ENCODE results near the gene FOXD4L1.
"Not testable (repeated sequence)": the region's sequence is repeated elsewhere in the genome, so short reads cannot be mapped to it uniquely, and the experiment has no call there.

Gene FOXD4L1

DNA sequence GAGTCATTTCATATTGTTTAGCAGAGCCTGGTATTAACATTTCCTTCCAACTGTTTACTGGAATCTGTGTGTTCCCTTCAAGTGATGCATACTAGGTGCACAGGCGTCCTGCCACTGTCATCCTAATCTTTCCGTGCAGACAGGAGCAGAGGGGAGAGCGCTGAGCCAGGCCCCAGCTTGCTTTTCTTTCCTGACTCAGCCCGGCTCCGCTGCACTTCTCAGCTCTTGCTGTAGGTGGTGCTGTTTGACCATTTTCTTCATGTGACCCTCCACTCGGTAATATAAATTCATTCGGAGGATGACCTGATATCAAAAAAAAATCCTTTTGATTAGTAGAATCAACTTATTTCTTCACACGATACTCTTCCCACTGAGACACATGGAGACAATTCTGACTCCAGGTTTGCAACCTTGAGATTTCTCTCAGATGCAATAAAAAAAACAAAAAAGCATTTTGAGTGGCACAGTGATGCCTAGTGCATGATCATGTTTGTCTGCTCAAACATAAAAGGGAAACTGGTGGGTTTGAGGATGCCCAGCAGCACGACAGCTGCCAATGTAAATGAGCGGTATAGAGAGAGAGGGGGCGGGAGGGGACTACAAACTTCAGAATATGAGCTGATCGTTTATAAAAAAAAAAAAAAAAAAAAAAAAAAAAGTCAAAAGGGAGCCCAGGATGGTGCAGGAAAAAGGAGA lies 29.0 kb downstream of the FOXD4L1 start:
- DNase-seq: not testable (repeated sequence)

DNA sequence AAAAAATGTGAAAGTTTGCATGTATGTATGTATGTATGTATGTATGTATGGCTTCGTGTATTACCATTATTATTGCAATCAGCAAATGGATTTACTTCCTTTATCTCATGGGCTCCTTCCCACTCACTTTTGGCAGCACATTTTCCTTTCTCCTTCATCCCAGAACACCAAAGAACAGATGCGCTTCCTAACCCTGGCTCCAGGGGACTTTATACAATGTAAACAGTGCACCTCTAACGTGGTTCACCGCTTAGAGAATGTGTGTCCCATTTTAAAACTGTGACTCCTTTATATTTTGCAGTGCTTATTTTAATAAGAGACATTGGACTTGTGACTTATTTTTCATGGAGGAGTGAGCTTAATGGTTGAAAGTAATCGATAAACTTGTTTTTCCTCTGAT lies 29.7 kb downstream of the FOXD4L1 start:
- not testable (repeated sequence) for DNase-seq

DNA sequence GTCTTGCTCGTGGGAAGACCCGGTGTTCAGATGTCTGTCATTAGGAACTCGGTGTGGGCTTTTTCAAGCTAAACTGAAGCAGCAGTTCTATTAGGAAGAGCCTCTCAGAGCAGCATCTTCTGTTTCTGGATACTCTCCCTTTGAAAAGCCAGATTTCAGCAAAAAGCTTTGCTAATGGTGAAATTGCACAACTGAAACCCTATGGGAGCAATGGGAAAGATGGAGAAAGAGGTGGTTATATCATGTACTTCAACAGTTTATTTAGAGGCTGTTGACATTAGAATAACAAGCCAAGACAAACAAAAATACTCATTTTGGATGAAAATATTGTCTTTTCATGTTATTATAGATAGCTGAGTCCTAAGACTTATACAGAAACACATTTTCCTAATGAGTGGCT lies 30.4 kb downstream of the FOXD4L1 start:
- DNase-seq: not testable (repeated sequence)

DNA sequence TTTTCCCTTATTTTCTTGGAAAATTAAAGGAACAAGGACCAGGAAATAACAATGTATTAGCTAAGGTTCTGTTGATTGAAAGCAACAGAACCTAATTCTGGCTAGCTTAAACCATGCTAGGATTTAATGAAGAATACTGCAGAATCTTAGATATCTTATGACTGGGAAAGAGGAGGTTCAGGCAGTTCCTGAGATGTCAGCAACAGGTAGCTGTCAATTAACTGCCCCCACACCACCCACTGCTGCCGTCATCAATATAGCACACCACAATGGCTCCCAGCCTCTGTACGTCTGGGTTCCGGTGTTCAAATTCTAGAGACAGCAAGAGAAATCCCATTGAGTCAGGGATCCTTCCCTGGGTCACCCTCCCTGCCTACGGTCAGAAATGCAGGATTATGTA lies 34.5 kb downstream of the FOXD4L1 start:
- DNase-seq: not testable (repeated sequence)

DNA sequence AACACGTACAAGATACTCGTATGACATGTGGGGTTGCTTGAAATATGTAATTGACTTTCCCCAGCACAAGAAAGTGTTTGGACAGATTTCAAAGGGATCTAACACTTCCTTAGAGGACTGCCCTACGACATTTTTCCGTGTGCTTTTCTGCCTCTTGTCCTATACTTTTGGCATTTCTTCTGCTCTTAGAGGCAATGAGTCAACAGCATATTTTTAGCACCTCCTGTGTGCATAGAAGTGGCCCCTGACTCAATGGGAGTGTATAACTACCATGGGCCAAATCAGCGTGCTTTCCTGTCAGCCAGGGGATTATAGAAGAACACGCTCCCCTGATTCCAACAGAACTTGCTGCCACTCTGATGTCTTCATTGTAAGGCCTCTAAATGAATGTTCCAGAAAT lies 38.1 kb downstream of the FOXD4L1 start:
- not testable (repeated sequence) for DNase-seq

DNA sequence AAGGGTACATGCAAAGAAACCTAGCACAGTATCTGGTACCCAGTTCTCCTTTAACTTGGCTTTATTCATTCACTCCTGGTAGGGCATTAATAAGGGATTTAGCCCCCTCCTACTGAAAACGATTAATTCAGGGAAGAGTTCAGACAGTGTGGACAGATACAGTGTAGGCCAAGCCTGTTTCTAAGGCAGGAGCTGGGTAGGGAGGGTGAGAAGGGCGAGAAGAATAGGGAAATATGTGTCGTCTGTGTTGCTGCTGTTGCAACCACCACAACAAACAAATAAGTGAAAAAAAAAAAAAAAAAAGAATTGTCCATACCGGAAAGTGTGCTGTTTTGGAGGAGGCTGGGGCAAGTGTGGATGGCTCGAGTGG lies 42.4 kb downstream of the FOXD4L1 start:
- not testable (repeated sequence) for DNase-seq

DNA sequence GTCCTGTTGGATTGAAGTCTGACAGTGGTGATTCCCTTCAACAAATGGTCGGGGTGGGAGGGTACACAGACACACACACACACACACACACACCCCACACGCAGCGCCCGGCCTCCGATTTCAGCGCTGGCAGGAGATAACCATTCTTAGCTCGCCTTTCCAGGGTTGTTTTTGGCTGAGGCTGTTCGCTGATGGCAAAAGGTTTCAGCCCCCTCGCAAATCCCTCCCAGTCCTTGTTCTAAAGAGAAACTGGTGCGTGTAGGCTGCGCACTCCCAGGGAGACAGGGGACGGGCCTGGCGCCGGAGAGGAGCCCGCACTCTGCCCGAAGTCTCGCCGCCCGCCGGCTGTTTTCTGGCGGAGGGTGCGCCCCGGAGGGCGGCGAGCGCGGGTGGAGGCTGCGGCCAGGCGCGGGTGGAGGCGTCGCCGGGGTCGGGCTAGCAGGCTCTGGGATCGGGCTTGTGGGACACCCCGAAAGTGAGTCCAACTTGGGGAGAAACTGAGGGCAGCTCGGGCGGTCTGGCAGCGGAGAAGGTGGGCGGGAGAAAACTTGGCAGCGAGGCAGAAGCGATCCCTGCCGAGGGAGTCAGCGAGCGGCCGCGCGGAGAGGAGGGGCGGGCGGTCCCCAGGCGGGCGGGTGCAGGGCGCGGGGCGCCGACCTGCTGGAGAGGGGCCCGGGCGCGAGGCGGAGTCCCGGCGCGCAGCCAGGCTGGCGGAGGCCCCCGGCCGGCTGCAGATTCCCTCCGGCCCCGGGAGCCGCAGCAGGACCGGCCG lies 42.9 kb downstream of the FOXD4L1 start:
- DNase-seq: peak; percentile 54

DNA sequence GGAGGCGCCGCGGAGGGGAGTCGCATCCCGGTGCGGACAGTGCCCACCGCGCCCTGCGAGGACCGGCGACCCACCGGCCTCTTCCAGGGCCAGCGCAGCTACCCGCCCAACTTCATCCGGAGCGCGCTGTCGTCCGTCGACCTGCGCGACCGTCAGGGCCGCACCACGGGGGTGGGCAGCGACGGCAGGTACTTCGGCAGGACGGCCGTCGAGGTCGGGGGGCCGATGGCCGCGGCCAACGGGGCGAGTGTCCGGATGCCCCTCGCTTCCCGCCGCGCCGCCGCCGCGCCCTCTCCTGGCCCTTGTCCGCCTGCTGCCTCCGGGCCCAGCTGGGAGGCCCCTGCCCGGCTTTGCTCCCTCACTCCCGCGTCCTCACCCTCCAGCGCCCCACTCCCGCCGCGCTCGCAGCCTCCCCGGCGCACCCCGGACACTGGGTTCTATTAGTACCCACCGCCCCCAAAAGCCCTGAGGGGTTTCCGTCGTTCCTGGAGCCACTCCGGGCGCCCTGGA lies 43.6 kb downstream of the FOXD4L1 start:
- DNase-seq: not testable (repeated sequence)

DNA sequence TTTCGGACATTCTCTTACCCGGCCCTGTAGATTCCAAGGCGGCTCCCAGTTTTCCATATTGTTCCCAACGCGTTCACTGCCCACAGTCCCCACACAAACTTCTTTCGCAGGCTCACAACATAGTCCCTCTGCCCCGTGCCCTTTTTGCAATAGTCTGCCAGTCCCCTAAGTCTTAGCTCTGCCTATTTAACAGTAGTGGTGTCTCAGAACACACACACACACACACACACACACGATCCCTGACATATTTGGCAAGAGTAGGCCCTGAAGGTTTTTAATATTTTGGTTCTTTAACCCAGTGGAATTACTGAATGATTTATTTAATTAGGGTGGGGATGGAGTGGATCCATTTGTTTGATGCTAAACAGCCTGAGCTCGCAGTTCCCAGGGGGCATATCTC lies 44.1 kb downstream of the FOXD4L1 start:
- DNase-seq: not testable (repeated sequence)
